Measurements from ENCODE around the gene CAV3. TPM values are rescaled to one million over a fixed set of nuclear protein-coding genes. Genes with fewer than 3 reads are reported as not detected.

The CAV3 gene
- total and polyA plus RNA-seq, 9 of the 15 experiments (the other 6 are each of a cell fraction or from before 2014, with no cell fraction given) = not detected

DNA sequence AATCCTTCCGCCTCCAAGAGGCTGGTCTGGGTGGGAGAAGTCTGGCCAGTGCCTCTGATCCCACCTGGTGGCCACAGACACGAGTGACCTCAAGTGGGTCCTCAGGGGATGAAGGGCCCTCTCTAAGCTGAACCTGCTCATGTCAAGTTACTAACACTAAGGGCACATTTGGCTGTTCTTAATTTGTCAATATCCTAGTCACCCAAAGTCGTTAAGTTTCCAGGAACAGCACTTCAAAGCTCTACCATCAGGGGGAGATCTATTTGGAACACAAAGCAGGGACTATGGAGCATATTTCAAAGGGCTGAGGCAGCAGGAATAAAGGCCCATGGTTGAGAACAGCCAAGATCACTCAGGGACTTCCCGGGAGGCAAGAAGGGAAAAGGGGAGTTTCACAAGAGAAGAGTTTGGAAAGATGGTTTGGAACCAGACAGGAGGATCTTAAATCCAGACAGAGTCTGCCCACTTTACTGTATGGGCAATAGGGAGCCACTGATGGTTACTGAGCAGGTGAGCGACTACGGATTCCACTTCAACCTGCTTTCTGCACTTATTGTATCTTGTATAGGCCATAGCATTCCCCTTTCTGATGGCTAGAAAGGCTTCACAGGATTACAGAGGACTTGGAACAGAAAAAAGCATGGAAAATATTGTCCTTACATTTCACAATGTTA, 22.1 kb downstream of the CAV3 start (continued):
- TF ChIP-seq KDM2B (CRISPR knock-in tag; IDR thresholded peaks at IDR 0.05) (no peak), SMARCA5 (IDR thresholded peaks at IDR 0.05) (0 out of 2 replicates have a peak, but pooled peaks have one; percentile 19), ZNF785 (CRISPR knock-in tag; IDR thresholded peaks at IDR 0.05) (no peak), HNRNPL (IDR thresholded peaks at IDR 0.05; ENCODE audit: low read depth, low read length) (no peak), MXD1 (CRISPR knock-in tag; IDR thresholded peaks at IDR 0.05; ENCODE audit: borderline replicate concordance, poor library complexity, severe bottlenecking) (no peak), DNMT1 (IDR thresholded peaks at IDR 0.05) (no peak), KLF6 (CRISPR knock-in tag; IDR thresholded peaks at IDR 0.05; ENCODE audit: borderline replicate concordance) (no peak), ZNF140 (CRISPR knock-in tag; IDR thresholded peaks at IDR 0.05) (no peak), CTCF (IDR thresholded peaks at IDR 0.05 in 2 of 3, conservative IDR thresholded peaks at IDR 0.05 in 1 of 3; ENCODE audit: insufficient read depth in 2 of 3, low read depth in 1 of 3, low read length in 3 of 3) (peak; percentile 42 to 66 (median 50)), ZNF165 (CRISPR knock-in tag; IDR thresholded peaks at IDR 0.05; ENCODE audit: borderline replicate concordance) (no peak), MAFK (IDR thresholded peaks at IDR 0.05; ENCODE audit: low read length) (0 out of 2 replicates have a peak, but pooled peaks have one; percentile 18), EHMT2 (IDR thresholded peaks at IDR 0.05) (no peak), FOS (IDR thresholded peaks at IDR 0.05; ENCODE audit: extremely low read depth, insufficient read length) (no peak)
